H4 (cell line): ENCODE measurements around the gene SPAG16. TPM values are rescaled to one million over a fixed set of nuclear protein-coding genes. Genes with fewer than 3 reads are reported as not detected.
"Not testable (repeated sequence)": the region's sequence is repeated elsewhere in the genome, so short reads cannot be mapped to it uniquely, and the experiment has no call there.

Experiments used
- DNase-seq: peaks from one replicate; pipeline ENCODE4 v3.0.0-alpha.2; 2015; ENCODE audit warnings: low spot score
- total RNA-seq: library from RNA; depleted of rRNA; stranded (reverse); fragments of >200 nt; shearing (Covaris generic); gene quantifications from 2 replicates; pipeline ENCODE4 v1.2.3, GENCODE V29; 2014

Gene SPAG16
- total RNA-seq, 1 experiment from 2014 or later = 24.8 TPM

DNA sequence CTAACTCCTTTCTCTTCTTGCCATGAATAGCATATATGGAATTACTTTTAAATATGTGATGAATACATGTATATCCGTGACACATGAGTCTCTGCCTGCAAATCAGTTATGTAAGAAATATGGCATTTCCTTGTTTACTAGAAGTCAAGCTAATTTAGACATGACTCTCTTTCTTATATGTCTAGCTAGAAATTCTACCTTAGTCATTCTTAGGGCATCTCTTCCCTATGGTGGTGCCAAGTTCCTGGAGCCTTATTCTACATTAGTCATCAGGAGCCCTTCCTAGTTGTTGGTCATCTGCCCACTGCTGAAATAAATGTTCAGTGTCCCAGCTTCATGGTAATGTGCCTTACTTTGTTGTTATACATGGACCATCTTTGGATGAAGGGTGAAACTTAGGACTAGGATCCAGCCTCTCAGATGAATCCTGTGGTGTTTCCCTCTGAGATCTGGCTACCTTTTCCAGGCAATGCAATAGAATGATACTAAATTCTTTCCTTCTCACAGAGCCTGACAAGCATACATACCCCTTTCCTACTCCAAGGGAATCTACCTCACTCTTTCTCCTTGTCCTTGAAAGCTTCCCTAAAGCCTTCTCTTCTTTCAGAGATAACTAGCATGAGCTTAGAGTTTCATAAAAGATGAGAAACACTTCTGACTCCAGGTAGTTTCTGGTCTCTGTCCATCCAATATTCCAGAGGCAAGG, 711.3 kb downstream of the SPAG16 start:
- DNase-seq = peak; percentile 75

DNA sequence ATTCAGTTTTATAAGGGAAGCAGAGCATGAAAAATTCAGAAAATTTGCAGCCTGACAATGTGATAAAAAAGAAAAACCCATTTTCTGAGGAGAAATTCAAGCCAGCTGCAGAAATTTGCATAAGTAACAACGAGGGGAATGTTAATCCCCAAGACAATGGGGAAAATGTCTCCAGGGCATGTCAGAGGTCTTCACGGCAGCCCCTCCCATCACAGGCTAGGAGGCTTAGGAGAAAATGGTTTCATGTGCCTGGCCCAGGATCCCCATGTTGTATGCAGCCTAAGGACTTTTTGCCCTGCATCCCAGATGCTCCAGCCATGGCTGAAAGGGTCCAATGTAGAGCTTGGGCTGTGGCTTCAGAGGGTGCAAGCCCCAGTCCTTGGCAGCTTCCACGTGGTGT, 714.7 kb downstream of the SPAG16 start:
- DNase-seq = not testable (repeated sequence)

DNA sequence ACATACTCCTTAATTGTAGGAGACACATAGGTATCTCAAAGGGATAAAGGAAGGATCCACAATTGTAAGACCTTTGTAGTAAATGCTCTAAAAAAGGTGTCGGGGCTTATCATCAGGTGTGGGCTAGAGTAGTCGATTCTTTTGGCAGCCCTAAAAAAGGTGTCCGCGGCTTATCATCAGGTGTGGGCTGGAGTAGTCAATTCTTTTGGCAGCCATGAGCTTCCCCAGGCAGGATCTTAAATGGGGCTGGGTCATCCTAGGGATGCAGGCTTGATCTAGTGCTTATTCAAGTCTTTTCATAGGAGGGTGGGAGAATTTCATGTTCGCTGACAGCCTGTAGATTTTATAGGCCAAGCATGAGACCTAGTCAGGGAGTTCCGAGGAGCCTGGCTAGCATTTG, 720.2 kb downstream of the SPAG16 start:
- DNase-seq = no peak

DNA sequence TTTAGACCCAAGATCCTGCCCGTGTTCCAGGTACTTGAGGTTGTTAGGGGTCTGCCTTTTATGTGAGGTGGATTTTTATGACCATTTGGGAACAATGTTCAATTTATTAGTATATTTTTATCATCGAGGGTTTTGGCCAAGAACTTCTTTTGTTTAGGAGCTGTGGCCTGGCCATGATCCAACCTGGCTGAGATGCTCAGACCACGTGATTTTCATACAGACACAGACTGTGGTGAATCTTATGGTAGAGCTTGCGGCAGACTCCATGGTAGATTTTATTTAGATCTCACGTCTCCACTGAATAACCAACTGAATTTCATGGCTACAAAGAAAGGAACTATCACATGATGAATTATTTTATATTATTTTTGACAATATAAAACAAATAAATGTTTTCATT, 721.1 kb downstream of the SPAG16 start:
- DNase-seq = peak; percentile 6

DNA sequence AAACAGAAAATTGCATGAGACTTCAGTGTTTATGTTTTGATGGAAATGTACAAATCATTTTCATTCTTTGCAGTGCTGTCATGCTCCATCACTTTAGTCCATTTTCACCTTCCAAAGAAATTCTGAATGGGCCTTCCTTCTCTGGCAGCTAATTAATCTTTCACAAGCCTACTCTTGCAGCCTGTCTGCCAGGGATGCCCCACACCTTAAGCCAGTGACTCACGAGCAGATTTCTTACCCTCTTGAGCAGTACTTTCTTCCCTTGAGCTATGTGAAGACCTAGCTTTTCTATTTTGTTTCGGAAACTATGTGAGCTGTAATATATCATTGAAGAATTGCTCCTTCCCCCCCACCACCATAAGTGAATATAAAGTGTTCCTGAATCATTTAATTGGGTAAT, 722.3 kb downstream of the SPAG16 start:
- DNase-seq = no peak

DNA sequence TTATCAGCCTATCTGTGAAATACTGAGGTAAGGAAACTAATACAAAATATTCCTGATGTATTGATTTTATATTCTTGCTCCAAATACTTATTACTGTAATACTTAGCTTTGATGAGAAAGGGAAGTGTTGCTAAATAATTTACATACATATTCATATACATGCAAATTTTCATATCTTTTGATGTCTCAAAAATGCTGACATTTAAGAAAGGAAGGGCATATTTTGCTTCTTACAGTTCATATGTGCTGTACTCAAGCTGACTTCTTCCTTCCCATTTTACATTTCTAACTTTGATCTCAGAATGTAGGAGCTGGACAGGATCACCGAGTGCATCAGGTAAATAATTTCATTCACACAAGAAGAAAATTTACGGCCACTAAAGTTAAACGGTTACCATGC, 727.4 kb downstream of the SPAG16 start:
- no peak for DNase-seq

DNA sequence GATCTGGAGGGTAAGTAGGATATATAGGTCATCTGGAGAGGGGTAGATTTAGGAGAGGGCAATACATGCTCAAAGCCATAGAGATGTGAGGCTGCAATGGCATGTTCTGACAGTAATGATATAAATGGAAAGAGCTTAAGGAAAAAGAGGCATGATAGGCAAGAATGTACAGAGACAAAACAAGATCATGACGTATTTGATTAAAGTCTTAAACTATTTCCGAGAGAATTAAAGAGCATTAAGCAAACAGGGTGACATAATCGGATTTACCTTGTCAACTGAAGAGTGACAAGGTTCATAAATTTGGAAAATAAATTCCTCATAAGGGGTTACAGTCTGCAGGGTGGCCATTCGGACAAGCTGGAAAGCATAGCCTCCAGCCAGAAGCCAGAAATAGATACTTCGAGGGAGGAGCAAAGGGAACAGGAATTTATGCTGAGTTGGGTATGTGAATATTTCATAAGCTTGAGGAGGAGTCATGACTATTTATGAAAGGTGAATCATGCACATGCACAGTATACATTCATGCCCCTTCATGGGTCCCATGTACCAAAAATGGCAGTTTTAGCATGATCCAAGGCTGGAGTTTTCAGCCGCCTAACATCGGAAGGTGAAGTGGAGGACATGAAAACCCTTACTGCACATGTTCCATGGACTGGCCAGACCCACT, 730.4 kb downstream of the SPAG16 start:
- no peak for DNase-seq

DNA sequence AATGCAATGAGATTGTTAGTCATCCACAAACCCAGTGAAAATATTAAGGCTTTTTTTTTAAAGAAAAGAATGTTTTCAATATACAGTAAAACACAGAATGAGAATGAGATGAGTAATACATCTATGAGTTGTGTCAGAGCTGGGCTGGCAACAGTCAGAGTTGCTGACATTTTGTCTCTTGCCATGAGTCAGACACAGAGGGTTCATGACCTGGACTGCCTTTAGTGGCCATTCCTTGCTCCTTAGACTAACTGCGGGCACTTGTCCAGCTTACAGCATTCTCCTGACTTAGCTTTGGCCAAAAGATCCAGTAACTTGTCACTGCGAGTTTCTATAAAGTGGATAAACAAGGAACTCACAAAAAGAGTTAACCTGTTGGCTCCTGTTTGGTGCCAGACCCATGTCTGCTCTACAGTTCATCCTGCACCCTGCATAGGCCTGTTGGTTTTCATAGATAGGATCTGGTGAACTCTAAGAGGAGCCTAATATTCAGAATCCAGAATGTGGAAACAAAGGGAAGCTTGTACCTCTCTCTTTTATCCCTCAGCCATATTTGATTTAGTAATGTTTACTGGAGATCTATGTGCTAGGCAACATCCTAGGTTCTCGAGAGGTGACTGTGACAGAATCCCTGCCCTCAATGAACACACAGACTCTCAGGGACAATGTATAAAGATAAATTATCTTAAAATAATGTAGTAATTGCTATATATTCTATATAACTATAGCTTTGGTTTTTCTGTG, 735.1 kb downstream of the SPAG16 start:
- DNase-seq = peak; percentile 65

DNA sequence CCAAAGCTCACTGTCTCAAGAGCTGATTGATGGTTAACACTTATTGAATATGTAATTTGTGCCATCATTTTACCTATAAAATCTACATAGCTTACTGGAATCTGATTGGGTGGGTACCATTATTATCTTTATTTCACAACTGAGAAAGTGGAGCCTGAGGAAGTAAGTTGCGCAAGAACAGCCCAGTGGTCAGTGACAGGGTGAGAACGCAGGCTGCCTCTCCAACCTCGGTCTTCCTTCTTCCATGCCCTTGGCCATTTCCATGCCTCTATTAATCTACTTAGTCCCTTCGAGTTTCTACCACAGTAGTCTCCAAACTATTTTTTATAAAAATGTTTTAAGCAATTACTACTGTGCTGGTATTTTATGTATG, 735.7 kb downstream of the SPAG16 start:
- DNase-seq = no peak

DNA sequence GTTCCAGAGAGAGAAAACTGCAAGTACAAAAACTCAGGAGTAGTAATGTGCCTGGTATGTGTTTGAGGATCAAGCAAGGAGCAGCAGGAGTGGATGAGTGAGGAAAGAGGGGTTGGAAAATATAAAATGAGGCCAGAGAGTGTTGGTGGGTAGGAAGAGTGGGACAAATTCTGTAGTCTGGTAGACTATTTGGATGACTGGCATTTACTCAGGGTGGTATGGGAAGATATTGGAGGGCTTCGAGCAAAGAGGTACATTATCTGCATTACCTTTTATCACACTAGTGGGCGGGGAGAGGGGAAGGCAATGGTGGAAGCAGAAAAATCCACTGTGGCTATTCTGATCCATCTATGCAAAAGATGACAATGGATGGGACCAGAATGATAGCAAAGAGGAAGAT, 744.9 kb downstream of the SPAG16 start:
- no peak for DNase-seq

DNA sequence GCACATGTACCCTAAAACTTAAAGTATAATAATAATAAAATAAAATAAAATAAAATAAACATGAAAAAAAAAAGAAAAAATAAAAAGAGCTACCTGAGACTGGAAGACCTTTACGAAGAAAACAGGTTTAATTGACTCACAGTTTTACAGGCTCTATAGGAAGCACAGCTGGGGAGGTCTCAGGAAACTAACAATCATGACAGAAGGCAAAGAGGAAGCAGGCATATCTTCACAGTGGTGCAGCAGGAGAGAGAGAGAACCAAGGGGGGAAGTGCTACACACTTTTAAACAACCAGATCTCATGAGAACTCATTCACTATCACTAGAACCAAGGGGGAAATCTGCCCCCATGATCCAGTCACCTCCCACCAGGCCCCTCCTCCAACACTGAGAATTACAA, 747.3 kb downstream of the SPAG16 start:
- DNase-seq = no peak

DNA sequence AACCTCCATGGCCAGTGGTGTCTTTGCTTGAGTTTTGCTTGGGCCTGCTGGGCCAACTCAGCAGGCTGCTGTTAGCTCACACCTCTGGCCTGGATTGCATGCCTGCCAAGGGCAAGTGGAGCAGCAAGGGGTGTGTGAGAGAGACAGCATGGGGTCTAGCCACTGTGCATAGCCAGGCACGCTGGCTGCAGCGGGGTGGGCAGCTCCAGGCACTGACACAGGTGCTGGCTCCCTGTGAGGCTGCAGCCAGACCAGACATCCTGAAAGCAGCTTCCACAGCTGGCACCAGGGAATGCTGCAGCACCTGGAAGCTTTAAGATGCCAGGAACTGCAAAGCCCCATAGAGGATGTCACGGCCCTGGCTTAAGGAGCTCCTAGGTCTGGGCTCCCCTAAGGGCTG, 750.2 kb downstream of the SPAG16 start:
- DNase-seq = no peak

DNA sequence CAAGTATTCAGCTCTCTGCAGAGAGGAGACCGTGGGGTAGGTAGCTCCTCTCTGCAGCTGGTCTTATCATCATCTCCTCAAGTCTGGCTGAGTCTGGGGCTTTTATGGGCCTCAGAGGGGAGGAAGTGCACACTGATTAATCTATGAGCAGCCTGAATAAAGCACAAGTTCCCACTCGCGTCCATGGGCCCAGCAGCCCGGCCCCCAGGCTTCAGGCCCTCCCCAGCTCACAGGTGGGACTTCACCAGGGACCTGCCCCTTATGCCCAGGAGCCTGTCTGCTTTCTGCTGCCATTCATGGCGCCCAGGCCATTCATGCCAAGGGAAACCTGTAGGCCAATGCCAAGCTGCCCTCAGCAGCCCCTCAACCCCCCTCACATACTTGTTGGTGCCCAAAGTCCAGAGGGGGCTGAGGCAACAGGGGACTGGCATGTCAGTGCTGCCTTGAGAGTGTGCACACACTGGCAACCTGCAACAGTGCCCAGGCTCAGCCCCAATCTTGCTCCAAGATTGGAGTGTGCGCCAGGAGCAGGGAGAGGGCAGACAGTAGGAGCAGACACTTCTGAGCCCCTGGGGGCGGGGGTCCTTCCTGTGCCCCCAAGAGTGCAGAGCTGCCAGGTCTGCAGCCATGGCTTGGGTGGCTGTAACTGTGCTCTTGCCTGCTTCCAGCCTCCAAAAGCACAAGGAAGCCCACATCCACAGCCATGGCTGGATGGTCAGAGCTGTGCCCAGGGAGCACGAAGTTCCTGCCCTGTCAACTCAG, 751.0 kb downstream of the SPAG16 start:
- no peak for DNase-seq

DNA sequence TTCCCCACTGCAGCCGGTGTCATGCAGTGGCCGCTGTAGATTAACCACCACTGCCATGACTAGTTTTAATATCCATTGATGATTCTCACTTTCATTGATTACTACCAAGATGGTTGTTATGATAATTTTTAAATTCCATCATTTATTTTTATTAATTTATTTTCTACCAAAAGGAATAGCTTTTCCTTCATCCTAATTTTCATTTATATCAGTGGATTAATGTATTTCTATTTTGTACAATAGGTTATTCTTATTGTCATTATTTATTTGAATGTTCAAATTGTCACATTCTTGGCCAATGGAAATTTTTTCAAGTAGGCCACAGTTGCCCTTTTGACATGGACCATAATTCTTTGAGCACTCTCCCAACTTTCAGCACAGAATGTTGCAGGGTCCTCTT, 751.7 kb downstream of the SPAG16 start:
- no peak for DNase-seq

DNA sequence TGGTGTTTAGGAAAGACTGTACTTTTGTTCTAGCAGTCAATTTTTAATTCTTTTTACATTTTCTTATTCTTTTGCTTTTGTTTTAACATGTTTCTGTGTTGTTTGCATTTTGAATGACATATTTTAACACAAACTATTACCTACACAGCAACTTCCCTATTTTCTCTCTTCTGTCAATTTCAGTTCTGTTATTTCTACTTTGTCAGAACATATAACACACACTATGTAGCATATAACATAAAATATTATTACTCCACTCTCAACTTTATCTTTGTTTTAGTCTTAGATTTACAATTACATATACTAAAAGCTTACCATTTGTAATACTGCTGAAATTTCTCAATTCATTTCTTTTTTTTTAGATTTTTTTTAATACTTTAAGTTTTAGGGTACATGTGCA, 753.9 kb downstream of the SPAG16 start:
- DNase-seq = no peak

DNA sequence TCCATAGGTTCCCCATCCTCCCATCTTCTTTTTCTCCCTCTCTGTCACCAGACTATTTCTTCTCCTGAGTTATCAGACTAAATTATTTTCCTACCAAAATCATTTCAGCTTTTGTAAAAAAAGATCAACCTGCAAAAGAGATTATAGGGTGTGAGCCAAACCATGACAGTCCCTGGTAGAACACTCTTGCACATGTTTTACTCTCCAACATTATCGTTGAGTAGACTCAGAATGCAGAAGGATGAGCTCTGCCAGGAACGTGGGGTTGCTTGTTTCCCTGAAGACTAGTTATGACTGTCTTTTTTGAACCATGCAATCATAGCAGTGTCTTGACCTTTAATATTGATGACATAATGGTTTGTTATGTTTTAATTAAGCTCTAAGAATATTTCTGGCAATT, 766.5 kb downstream of the SPAG16 start:
- DNase-seq = no peak

DNA sequence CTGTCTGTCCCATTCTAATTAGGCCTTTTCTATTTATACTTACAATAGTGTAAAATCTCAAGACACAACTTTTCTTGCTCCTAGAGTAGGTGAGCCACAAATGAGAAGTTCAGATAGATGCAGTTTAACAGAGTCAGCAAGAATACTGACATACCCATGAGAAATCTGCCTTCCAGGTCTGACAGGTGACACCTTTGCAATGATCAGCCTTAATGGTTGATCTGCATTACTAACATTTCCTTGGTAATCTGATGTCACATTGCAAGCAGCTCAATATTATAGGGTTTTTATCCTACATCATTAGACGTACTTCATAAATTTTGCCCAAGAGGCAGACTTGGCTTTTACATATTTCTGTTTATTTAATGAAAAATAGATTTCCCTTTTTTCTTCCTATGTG, 767.3 kb downstream of the SPAG16 start:
- DNase-seq = no peak

DNA sequence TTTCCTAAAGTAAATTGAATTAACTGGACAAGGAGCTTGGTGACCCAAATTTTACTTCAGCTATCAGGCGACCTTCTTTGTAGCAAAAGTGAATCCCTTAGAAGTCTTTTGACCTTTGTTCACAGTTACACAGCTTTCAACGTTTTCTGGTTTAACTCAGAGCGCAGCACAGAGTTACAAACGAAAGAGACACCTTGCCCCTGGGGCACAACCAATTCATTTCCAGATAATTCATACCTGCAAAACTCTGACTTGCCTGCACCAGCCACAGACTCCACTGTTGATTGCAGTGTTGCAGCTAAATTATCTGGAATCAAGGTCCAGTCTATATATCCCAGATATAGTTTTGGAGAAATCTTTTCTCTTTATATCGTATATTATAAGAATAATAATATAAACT, 768.0 kb downstream of the SPAG16 start:
- DNase-seq = no peak

DNA sequence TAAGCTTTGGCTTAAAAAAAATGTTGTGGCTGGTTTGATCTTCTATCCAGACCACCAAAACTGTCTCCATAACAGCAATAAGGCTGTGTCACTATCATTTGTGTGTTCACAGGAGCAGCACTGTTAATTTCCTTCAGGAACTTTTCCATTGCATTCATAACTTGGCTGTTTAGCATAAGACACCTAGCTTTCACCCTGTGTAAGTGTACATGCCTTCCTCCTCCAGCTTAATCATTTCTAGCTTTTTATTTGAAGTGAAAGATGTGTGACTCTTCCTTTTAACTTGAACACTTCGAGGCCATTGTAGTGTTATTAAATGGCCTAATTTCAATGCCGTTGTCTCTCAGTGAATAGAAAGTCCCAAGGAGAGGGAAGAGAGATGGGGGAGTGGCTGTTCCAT, 773.7 kb downstream of the SPAG16 start:
- DNase-seq = no peak

DNA sequence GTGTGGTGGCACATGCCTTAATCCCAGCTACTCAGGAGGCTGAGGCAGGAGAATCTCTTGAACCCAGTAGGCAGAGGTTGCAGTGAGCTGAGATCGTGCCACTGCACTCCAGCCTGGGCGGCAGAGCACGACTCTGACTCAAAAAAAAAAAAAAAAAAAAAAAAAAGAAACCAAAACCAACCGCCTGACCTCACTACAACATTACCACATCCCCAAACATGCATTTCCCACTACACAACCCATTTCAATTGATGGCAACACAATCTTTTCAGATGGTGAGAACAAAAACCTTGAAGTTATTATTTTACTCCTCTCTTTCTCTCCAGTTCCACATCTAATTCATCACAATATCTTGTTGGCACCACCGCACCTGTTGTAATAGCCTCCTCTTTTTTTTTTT, 778.0 kb downstream of the SPAG16 start:
- DNase-seq = not testable (repeated sequence)

DNA sequence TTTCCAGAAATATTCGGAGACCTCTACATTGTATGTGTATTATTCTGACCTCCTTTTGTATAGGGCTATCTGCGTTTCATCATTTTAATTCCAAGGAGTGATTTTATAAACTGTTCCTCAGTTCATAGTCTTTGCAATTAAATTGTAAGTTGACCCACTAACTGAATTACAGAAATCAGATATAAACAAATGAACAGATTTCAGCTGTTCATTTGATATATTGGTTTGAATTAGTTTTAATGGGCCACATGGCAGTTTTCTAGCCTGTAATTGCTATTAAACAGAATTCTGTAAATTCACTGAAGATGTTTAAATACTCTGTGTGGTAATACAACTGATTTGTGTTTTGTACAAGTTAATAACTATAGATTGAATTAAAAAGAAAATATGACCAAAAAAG, 780.2 kb downstream of the SPAG16 start:
- no peak for DNase-seq

DNA sequence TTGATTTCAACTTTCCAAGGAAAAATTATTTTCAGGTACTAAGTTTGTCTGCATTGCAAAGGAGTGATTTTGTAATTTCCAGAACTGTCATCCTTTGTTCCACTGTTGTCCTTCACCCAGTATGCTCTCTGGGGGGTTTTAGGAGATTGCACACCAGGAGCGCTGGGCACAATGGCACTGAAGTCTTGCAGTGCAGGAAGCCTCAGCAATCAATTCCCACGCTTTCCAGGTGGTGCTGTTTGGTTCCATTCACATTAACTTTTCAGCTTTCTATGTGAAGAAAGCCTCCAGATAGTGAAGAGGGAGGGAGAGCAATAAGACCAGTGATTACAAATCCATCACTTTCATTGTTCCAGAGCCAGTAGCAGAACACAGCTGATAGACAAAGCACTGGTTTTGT, 782.6 kb downstream of the SPAG16 start:
- DNase-seq = no peak
